ENCODE results near the gene TLR10. TPM values are rescaled to one million over a fixed set of nuclear protein-coding genes. Genes with fewer than 3 reads are reported as not detected.

TLR10 gene
- total and polyA plus RNA-seq, 2 experiments from 2014 or later = 0.14 TPM; not detected in 1

GRCh38 chr4:38752372-38752940 lies 30.3 kb downstream of the TLR10 start:
- Histone ChIP-seq H3K4me1 (ENCODE audit: insufficient read depth) (peaks cover 14% of the 10 kb centered on the region), H4K20me1 (replicated peaks; ENCODE audit: insufficient read depth) (no peaks in the 10 kb centered on the region), H3K36me3 (ENCODE audit: insufficient read depth) (no peaks in the 10 kb centered on the region; the same call in 1 of the 2 replicates), H3K27ac (ENCODE audit: low read depth) (peak overlapping the region; percentile 56; the same call in 1 of the 2 replicates), H3K79me2 (replicated peaks; ENCODE audit: insufficient read depth) (no peaks in the 10 kb centered on the region), H3K4me3 (0 out of 2 replicates have a peak overlapping the region, but pooled peaks have one; percentile 9), H3K9me2 (ENCODE audit: insufficient read depth) (no peaks in the 10 kb centered on the region), H2AFZ (peak overlapping the region; percentile 94), H3K4me2 (peak overlapping the region; percentile 53), H3K27me3 (ENCODE audit: insufficient read depth) (no peaks in the 10 kb centered on the region), H3F3A (replicated peaks; ENCODE audit: low read depth) (peaks cover 3% of the 10 kb centered on the region; the same call in 1 of the 2 replicates)
- DNase-seq (ENCODE audit: low spot score) (no peak), ATAC-seq (peak; percentile 39)
- Mint-ChIP-seq H3K36me3 (ENCODE audit: low read depth) (peaks cover 7% of the 10 kb centered on the region), H3K4me3 (no peak overlapping the region), H3K27me3 (ENCODE audit: insufficient read depth, low read depth, poor library complexity) (no peaks in the 10 kb centered on the region), H3K9me3 (peaks cover 9% of the 10 kb centered on the region), H3K27ac (no peak overlapping the region), H3K4me1 (peaks cover 7% of the 10 kb centered on the region)
- no peak for TF ChIP-seq ZNF114 (CRISPR knock-in tag; IDR thresholded peaks at IDR 0.05)
- TF ChIP-seq CTCF (conservative IDR thresholded peaks at IDR 0.05; ENCODE audit: low read depth in 2 of 2) = no peak
- no peak for TF ChIP-seq EZH2 (IDR thresholded peaks at IDR 0.05; ENCODE audit: low read depth, unreplicated experiment)
- no peak for TF ChIP-seq ZNF331 (CRISPR knock-in tag; IDR thresholded peaks at IDR 0.05; ENCODE audit: low read depth)
- no peak for TF ChIP-seq NANOG (IDR thresholded peaks at IDR 0.05; ENCODE audit: borderline replicate concordance)
- TF ChIP-seq REST (IDR thresholded peaks at IDR 0.05; ENCODE audit: unreplicated experiment) = no peak
- no peak for TF ChIP-seq POLR2AphosphoS5 (IDR thresholded peaks at IDR 0.05; ENCODE audit: low read depth)
- TF ChIP-seq JUNB (IDR thresholded peaks at IDR 0.05; ENCODE audit: unreplicated experiment) = no peak
- TF ChIP-seq ZNF462 (CRISPR knock-in tag; IDR thresholded peaks at IDR 0.05) = no peak
- no peak for TF ChIP-seq STAT1 (IDR thresholded peaks at IDR 0.05; ENCODE audit: unreplicated experiment)
- no peak for TF ChIP-seq ETS1 (IDR thresholded peaks at IDR 0.05)
- TF ChIP-seq EZH2phosphoT487 (IDR thresholded peaks at IDR 0.05; ENCODE audit: unreplicated experiment) = no peak
- TF ChIP-seq CREB1 (CRISPR knock-in tag; IDR thresholded peaks at IDR 0.05; ENCODE audit: low read depth) = no peak
